GM19043 (cell line): Measurements from ENCODE around the gene MEIS3.
"Not testable (repeated sequence)": the region's sequence is repeated elsewhere in the genome, so short reads cannot be mapped to it uniquely, and the experiment has no call there.

Experiments used
- ATAC-seq: cut with Tn5 transposase; IDR thresholded peaks from one replicate; pipeline ENCODE4 v1.9.1; 2021; ENCODE audit warnings: low read depth; ENCODE audit not compliant: unreplicated experiment

The MEIS3 gene

DNA sequence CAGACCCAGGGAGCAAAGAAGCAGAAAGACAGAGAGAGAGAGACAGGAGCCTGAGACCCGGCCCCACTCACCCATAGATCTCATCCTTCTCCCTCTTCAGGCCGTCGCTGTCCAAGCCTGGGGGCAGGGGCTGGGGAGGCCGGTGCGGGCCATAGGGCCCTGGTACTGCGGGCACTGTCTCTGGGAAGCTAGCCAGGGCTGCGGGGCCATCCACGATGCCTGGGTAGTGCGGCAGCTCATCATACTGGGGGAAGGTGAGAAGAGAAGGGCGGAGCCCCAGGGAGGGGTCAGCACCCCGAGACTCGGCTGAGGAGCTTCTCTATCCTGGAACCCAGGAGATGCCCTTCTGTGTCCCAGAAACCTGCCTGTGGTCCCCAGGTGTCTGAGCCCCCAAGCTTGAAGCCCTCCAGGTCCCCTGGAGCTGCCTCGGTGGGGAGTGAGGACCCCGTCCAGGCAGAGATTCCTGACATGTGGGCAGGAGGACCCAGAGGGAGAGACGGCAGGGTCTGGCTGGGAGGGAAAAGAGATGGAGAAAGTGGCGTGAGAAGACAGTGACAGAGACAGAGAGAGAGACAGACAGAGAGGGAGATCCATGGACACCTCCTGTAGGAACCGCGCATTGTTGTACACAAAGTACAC is 2.1 kb downstream of the MEIS3 start:
- no peak for ATAC-seq

DNA sequence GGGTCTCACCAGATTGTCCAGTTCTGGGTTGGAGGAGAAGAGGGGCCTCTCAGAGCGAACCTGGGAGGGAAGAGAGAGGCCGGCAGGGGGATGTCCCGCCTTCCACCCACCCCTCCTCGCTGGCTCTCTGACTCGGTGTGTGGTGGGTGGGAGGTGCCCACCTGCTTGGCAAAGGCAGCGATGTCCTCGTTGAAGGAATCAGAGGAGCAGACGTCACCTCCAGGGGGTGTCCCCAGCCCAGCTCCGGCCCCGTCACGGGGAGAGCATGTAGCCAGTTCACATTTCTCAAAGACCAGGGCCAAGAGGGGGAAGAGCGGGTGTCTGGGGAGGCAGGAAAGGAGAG is 2.7 kb downstream of the MEIS3 start:
- no peak for ATAC-seq

DNA sequence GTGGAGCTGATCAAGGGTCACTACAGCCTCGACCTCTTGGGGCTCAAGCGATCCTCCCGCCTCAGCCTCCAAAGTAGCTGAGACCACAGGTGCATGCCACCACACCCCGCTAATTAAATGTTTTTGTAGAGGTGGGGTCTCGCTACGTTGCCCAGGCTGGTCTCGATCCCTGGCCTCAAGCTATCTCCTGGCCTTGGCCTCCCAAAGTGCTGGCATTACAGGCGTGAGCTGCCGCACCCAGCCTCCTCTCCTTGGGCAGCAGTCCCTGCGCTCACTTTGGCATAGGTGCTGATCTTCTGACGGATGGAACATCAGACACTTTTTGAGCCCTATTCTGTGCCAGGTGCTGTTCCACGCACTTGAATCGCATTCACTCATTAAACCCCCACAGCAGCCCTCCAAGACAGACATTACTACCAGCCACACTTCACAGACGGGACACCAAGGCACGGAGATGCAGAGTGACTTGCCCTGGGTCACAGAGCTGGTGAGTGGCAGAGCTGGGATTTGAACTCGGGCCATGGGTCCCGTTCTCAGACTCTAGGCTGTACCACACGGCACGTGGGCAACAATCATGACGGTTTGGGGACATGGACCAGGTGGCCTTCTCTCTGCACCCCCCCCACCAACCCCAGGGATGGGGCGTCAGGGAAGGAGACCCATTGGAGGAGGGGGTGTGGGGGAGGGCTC is 3.2 kb downstream of the MEIS3 start:
- ATAC-seq: no peak

DNA sequence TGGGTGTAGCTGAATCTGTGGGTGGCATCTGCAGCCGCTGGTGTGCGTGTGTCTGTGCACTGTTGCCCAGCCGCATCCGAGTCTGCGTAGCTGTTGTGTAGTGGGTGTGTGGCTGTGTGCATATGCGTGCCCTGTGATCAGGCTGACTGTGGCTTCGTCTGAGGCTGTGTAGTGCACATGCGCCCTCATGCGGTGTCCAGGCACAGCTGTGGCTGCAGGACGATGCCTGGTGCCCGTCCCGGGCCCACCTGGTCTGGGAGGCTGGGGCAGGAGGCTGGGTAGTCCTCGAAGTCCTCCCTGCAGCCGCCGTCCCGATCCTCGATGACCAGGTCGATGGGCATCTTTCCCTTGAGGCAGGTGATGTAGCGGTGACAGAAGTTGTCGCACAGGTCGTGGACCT is 4.9 kb downstream of the MEIS3 start:
- ATAC-seq: no peak

DNA sequence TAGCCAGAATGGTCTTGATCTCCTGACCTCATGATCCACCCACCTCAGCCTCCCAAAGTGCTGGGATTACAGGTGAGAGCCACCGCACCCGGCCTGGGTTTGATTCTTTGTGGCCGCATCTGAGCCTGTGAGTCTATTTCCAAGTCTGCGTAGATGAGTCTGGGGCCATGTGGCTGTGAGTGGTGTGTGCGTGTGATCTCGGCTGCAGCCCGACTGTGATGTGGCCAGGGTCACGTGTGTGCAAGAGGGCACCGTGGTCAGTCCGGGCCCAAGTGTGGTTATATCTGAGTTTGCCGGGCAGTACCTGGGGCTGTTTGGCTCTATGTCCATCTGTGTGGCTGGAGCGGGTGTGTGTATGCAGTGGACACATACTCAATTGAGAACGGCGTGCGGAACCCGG is 5.4 kb downstream of the MEIS3 start:
- no peak for ATAC-seq

DNA sequence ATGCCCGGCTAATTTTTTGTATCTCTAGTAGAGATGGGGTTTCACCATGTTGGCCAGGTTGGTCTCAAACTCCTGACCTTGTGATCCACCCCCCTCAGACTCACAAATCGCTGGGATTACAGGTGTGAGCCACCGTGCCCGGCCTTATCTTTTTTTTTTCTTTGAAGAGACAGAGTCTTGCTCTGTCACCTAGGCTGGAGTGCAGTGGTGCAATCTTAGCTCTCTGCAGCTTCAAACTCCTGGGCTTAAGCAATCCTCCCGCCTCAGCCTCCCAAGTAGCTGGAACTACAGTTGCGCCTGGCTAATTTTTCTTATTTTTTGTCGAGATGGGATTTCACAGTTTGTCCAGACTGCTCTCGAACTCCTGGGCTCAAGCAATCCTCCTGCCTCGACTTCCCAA is 7.6 kb downstream of the MEIS3 start:
- ATAC-seq: not testable (repeated sequence)

DNA sequence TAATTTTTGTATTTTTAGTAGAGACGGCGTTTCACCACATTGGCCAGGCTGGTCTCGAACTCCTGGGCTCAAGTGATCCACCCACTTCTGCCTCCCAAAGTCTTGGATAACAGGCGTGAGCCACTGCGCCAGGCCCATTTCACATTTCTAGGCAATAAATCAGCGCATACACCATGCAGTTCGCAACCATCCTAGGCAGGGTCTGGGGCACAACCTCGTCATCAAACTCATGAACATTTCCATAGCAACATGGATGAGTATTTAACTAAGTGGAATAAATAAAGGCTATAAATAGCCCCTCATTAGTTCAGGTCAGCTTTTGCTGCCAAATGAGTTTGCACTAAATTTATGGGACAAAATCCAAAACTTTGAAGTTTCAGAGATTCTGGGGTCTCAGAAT is 8.2 kb downstream of the MEIS3 start:
- no peak for ATAC-seq

DNA sequence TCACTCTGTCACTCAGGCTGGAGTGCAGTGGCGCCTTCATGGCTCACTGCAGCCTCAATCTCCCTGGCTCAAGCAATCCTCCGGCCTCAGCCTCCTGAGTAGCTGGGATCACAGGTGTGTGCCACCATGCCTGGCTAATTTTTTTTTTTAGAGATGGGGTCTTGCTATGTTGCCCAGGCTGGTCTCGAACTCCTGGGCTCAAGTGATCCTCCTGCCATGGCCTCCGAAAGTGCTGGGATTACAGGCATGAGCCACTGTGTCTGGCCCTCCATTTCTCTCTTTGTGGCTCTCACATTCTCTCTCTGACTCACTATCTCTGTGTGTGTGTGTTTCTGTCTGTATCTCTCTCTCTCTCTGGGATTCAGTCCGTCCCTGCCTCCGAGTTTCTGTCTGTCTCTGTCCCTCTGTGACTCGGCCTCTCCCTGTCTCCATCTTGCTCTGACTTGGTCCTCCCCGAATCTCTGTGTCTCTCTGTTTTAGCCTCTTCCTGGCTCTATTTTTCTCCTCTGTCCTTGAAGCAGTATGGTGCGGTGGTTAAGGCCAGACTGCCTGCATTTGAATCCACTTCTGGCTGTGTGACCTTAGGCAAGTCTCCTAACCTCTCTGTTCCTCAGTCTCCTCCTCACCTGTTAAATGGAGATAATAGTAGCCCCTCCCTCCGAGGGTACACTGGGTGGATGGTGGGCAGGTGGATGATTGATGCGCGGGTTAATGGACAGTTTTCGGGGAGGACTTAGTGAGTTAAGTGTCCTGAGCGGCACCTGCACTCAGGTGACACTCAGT is 11.0 kb downstream of the MEIS3 start:
- ATAC-seq: no peak

DNA sequence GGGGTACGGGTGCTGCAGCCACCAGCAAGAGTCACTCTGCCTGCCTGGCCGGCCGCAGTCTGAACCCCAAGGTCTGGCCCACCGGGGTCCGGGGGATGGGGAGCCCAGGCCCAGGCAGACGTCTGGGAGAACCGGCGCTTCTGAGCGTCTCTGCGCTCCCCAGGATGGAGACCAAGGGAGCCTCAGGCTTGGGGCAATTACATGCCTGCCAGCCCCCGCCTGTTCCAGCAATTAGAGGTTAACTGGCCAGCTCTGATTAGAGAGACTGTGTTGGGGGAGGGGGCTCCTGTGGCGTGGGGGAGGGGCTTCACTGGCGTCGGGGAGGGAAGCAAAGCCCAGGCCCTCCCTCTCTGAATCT is 11.9 kb downstream of the MEIS3 start:
- ATAC-seq: no peak

DNA sequence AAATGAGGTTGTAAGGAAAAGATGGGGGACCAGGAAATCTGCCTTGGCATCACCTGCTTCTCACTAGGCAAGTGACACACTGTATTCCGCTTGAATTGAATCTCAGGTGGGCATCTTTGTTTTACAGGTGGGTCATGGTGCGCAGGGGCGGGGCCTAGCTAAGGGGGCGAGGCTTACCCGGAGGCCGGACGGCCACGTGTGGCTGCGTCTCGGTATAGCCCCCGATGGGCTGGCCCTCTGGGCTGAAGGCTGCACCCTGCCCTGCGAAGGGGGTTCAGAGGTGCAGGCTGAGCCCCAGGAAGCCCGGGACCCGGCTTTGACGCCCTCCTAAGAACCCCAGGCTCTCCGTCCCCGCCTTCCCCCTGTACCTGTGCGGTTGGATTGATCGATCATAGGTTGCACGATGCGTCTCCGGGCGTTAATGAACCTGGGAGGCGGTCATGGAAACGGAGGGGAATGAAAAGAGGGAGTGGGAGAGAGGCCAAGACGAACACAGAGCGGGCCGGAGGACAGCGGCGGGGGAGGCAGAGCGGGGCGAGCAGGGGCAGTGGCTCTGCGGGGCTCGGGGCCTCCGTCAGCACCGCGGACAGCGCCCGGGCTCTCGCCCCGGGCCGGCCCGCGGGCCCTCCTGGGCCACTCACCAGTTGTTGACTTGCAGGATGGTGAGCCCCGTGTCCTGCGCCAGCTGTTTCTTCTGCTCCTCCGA is 12.5 kb downstream of the MEIS3 start:
- ATAC-seq: no peak

DNA sequence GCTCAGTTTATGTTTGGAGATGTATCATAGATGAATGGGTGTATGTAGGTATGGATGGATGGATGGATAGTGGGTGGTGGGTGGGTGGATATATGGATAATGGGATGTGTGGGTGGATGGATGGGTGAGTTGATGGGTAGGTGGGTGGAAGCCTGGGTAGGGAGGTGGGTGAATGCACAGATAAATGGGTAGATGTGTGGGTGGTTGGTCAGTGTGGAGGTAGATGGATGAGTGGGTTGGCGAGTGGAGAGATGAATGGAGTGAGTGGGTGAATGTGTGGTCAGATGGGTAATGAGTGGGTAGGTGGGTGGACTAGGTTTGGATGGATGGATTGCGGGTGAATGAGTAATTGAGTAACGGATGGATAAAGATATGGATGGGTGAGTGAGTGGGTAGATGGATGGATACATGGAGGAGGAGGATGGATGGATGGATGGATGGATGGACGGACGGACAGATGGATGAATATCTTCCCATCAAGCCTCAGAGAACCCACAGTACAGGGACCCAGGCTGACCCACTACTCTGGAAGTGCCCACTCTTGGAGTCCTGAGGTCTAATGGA is 13.4 kb downstream of the MEIS3 start:
- no peak for ATAC-seq

DNA sequence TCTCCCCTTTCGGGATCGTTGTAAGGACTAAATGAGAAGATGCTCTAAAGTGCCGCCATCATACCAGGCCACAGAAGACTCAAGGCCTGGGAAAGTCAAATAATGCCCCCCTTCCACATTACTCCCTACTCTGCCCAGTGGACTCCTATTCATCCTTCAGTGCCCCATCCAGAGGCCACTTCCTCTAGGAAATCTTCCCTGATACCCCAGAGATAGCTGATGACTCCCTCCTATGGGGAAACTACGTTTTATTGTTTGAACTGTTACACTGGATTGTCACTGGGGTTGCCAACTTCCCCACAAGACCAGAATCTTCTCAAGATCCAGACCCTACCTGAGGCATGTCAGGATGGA is 14.2 kb downstream of the MEIS3 start:
- no peak for ATAC-seq

DNA sequence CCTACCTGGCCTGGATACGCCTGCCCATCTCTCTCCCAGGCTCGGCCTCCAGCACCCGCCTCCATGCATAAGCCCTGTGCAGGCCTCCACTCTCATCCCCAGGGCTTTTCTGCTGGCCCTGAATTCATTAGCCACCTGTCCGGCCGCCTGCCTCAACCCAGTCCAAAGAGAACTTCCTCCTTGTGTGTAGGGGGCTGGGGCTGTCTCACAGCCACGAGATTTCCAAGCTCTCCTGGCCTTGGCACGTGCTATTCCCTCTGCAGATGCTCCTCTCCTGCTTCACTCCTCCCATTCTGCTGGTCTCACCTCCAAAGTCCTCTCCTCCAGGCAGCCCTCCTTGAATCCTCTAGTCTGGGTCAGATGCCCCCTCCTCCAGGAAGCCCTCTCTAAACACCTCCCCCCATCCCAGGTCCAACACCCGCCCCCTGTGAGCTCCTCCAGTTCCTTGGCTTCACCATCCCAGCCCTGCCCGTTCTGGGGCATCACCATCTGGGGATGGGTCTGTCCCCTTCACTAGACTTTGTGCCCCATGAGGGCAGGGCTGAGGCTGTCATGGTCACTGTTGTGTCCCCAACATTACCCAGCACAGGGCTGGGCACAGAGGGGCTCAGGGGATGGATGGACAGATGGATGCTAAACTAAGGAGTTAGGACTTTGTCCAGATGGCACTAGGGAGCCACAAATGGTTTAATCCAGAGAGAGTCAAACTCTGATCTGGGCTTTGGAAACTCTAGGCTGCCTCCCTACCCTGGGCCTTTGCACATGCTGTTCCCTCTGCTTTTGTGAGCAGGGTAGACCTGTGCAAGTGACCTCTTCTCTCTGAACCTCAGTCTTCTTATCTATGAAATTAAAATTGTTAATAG is 14.8 kb downstream of the MEIS3 start:
- no peak for ATAC-seq

DNA sequence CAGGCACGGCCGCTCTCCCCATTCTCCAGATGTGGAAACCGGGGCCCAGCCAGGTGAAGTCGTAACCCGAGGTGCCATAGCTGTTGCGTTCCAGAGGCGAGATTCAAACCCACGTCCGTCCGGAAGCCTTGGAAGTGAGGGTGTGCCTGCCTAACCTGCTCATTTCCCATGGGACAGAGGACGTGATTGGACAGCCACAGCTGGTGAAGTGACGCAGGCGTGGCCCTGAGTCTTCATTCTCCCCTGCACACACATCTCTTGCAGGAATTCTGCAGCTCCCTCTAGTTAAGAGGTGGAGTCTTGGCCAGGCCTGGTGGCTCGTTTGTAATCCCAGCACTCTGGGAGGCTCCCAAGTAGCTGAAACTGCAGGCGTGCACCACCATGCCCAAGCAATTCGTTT is 16.8 kb downstream of the MEIS3 start:
- no peak for ATAC-seq

DNA sequence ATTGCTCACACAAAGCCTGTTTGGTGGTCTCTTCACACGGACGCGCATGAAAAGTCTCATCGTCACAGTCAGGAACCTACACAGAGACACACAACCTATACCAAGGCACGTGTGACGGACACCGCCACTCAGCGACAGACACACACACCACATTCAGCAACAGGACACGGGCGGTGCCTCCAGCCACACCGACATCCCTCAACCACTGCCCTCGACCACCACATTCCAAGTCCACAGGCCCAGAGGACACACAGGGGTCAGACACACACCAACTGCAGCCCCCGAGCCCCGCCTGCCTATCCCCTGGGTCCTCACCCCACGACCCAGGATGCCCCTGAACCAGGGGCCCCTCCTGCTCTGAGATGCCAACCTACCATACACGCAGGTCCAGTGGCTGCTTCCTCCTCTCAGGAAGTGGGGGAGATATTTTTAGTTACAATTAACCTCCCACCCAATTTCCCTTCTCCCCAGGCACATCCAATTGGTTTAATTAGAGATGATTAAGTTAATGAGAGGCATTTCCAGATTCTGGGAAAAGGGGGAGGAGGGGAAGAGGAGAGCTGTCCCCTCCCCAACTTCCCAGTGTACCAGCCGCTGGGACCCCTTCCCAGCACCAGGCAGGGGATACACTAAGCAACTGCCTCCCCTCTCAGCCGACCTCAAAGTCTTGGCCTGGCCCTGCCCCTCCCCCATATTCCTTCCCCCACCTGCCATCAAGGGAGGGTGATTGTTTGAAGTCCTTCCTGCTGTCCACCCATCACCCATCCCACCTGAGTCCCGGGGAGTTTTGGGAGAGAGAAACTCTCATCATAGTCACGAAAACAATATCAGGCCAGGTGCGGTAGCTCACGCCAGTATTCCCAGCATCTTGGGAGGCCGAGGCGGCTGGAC is 20.4 kb downstream of the MEIS3 start:
- ATAC-seq: no peak

DNA sequence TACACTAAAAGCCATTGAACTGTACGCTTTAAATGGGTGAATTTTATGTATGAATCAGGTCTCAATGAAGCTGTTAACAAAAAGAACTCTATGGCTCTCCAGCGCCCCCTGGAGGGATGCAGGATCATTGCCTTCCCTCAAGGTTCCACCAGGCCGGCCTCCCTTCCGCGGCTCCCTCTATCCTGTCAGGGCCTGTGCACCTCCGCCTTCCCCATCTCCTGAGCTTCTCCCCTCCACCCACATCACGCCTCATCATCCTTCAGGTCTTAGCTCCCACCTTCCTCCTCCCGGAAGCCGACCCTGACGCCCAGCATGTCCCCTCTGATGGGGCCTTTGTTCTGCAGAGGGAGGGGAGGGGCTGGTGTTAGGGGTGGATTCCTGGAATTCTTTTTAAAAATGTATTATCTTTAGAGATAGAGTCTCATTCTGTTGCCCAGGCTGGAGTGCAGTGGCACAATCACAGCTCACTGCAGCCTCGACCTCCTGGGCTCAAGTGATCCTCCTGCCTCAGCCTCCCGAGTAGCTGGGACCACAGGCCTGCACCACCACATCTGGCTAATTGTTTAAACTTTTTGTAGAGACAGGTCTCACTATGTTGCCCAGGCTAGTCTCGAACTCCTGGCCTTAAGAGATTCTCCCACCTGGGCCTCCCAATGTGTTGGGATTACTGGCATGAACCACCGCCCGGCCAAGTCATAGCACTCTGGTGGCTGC is 27.7 kb downstream of the MEIS3 start:
- no peak for ATAC-seq

DNA sequence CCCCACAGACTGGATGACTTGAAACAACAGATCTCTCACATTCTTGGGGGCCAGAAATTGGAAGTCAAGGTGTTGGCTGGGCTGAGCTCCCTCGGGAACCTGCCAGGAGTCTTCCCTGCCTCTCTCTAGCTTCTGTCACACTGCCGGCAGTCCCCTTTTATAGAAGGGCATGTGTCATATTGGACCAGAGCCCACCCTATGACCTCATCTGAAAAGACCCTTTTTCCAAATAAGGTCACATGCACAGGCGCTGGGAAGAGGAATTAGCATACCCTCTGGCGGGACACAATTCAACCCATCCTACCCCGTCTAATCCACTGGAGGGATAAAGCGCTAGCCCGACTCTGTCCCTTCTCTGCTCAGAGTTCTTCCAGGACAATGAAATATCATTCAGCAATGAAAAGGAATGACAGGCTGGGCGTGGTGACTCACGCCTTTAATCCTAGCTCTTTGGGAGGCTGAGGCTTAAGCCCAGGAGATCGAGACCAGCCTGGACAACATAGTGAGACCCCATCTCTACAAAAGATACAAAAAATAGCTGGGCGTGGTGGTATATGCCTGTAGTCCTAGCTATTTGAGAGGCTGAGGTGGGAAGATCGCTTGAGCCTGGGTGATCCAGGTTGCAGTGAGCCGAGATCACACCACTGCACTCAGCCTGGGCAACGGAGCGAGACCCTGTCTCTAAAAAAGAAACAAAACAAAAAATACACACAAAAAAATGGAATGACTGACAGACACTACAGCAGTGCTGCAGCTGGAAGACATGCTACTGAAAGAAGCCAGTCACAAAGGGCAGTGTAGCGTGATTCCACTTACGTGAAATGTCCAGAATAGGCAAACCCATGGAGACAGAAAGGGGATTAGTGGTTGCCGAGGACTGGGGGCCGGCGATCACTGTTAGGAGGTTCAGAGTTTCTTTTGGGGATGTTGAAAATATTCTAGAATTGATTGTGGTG is 28.5 kb downstream of the MEIS3 start:
- no peak for ATAC-seq

DNA sequence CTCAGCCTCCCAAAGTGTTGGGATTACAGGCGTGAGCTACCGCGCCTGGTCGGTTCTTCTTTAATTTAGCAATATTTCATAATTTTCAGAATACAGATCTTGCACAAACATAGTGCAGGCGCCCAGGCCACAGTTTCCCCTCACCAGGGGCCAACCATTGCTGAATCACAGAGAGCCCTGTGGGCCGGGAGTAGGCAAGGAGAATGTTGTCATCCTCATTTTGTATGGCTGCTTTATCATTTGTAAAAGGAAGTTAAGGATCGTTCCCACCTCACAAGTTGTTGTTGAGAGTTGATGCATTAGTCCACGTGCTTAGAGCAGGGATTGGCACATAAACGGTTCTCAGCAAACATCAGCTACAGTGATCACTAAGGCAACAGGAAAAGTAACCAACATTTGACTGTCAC is 30.2 kb downstream of the MEIS3 start:
- no peak for ATAC-seq
